Ecto neural progenitor cell (in vitro differentiated cells): ENCODE measurements around the gene OR52I1.

ENCODE experiments used
- DNase-seq: peaks from one replicate; pipeline ENCODE4 v3.0.0-alpha.2; 2018; ENCODE audit warnings: low spot score

The OR52I1 gene

GRCh38 chr11:4593739-4594138, at the start of gene OR52I1:
Gene OR52I1, plus strand, starts transcription at chr11:4594039. Its CDS starts 0 bp downstream, at chr11:4594039.
- no peak for DNase-seq

- DNase-seq, result no peak
Observed at GRCh38 chr11:4544891-4545290, 48.9 kb upstream of the OR52I1 start, which contains the start of gene OR52M1. Gene OR52M1, plus strand, starts transcription at chr11:4545191. Its CDS starts 0 bp downstream, at chr11:4545191.

GRCh38 chr11:4546878-4547277, 47.0 kb upstream of the OR52I1 start:
- no peak for DNase-seq

GRCh38 chr11:4547416-4547815, 46.4 kb upstream of the OR52I1 start:
- no peak for DNase-seq

GRCh38 chr11:4551346-4551979, 42.4 kb upstream of the OR52I1 start:
- no peak for DNase-seq

GRCh38 chr11:4559527-4560440, 34.1 kb upstream of the OR52I1 start:
- no peak for DNase-seq

- DNase-seq, result no peak
Observed at GRCh38 chr11:4560467-4560866, 33.4 kb upstream of the OR52I1 start.

GRCh38 chr11:4565371-4565770, 28.5 kb upstream of the OR52I1 start:
- DNase-seq, result no peak

GRCh38 chr11:4569075-4569474, 24.8 kb upstream of the OR52I1 start:
- DNase-seq, result no peak

- no peak for DNase-seq
Observed at GRCh38 chr11:4576880-4577279, 17.0 kb upstream of the OR52I1 start.

GRCh38 chr11:4577761-4578160, 16.1 kb upstream of the OR52I1 start:
- DNase-seq, result no peak

- no peak for DNase-seq
Observed at GRCh38 chr11:4578624-4579023, 15.2 kb upstream of the OR52I1 start.

GRCh38 chr11:4580124-4580523, 13.7 kb upstream of the OR52I1 start:
- DNase-seq, result no peak

GRCh38 chr11:4581443-4581842, 12.4 kb upstream of the OR52I1 start, which contains the start of gene OR52I2:
Gene OR52I2, plus strand, starts transcription at chr11:4581743.
- no peak for DNase-seq

- no peak for DNase-seq
Observed at GRCh38 chr11:4589017-4589416, 4.8 kb upstream of the OR52I1 start.

- DNase-seq, result no peak
Observed at GRCh38 chr11:4605057-4605456, 11.2 kb downstream of the OR52I1 start.

- no peak for DNase-seq
Observed at GRCh38 chr11:4606231-4607015, 12.6 kb downstream of the OR52I1 start.

GRCh38 chr11:4607096-4607495, 13.3 kb downstream of the OR52I1 start:
- DNase-seq, result no peak

- DNase-seq, result peak; percentile 97
Observed at GRCh38 chr11:4607781-4608666, 14.2 kb downstream of the OR52I1 start, which contains the start of gene TRIM68. Gene TRIM68, minus strand, starts transcription at chr11:4608231. Its CDS starts 2,727 bp downstream, at chr11:4605504.

- no peak for DNase-seq
Observed at GRCh38 chr11:4610258-4610935, 16.6 kb downstream of the OR52I1 start.

- DNase-seq, result no peak
Observed at GRCh38 chr11:4611986-4612385, 18.1 kb downstream of the OR52I1 start.
